Measurements from ENCODE around the gene NUDT14. TPM values are rescaled to one million over a fixed set of nuclear protein-coding genes. Genes with fewer than 3 reads are reported as not detected.

Gene NUDT14
- total RNA-seq, 1 experiment from 2014 or later: 75.3 TPM

DNA sequence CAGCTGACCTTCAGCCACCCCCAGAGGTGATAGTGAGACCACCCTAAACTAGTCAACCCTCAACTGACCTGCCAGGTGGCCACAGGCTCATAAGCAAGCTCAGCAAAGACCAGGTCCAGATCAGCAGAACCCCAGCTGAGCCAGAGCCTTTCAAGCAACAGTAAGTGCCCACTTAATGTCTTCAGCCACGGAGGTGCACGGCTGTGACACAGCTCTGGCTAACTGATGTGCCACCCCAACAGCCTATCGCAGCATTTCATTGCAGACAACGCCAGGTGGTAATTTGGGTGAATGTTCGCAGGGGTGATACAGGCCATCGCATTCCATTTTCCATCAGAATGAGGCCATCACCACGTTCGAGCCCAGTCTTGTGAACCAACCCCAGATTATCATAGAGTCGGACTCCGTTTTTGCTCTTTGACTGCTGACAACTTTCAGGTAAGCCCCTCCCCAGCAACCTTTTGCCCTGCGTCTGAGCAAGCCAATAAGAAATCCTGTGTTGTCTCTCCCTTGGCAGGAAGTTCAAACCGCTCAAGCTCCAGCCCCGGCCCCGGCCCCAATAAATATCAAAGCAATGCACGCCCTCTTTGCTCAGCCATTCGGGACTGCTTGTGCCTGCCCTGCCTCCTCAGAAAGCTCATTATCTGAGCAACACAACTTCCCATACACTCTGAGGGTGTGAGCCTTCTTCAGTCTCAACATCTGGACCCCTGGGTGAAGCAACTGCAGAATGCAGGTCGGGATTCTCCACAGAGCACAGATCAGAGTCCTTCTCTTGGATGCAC lies 56.9 kb downstream of the NUDT14 start:
- no TSS peak for BruUV-seq (replicated peaks)
- no peaks in the 10 kb centered on the region for H3K36me3 ChIP-seq (ENCODE audit: control insufficient read depth, insufficient read depth, low read length)
- H3K4me3 ChIP-seq (ENCODE audit: low read depth in 2 of 2, low read length in 2 of 2): no peak overlapping the region
- DNase-seq (ENCODE audit: low read depth, low spot score) (no peak), ATAC-seq (no peak)
- in situ Hi-C loops (cut with HindIII; ENCODE audit: low pct_unique_long_range_greater_than_20kb, low sequenced_read_pairs): no loop called here
- no peaks in the 10 kb centered on the region for H3K27me3 ChIP-seq (ENCODE audit: control insufficient read depth, insufficient read depth, low read length)
- ChIA-PET POLR2A (no interaction called here), CTCF (no interaction called here)
- TF ChIP-seq TCF7L2 (IDR thresholded peaks at IDR 0.05; ENCODE audit: low read depth, low read length) (no peak), SIN3A (IDR thresholded peaks at IDR 0.05; ENCODE audit: borderline replicate concordance, insufficient read depth, low read depth, low read length) (no peak), POLR2AphosphoS5 (IDR thresholded peaks at IDR 0.05; ENCODE audit: low read depth, low read length) (no peak)
- TF ChIP-seq, protein P1, sequence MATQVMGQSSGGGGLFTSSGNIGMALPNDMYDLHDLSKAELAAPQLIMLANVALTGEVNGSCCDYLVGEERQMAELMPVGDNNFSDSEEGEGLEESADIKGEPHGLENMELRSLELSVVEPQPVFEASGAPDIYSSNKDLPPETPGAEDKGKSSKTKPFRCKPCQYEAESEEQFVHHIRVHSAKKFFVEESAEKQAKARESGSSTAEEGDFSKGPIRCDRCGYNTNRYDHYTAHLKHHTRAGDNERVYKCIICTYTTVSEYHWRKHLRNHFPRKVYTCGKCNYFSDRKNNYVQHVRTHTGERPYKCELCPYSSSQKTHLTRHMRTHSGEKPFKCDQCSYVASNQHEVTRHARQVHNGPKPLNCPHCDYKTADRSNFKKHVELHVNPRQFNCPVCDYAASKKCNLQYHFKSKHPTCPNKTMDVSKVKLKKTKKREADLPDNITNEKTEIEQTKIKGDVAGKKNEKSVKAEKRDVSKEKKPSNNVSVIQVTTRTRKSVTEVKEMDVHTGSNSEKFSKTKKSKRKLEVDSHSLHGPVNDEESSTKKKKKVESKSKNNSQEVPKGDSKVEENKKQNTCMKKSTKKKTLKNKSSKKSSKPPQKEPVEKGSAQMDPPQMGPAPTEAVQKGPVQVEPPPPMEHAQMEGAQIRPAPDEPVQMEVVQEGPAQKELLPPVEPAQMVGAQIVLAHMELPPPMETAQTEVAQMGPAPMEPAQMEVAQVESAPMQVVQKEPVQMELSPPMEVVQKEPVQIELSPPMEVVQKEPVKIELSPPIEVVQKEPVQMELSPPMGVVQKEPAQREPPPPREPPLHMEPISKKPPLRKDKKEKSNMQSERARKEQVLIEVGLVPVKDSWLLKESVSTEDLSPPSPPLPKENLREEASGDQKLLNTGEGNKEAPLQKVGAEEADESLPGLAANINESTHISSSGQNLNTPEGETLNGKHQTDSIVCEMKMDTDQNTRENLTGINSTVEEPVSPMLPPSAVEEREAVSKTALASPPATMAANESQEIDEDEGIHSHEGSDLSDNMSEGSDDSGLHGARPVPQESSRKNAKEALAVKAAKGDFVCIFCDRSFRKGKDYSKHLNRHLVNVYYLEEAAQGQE (IDR thresholded peaks at IDR 0.05; ENCODE audit: insufficient read depth in 1 of 2, low read depth in 2 of 2, low read length in 1 of 2): no peak
- TF ChIP-seq, protein P2, sequence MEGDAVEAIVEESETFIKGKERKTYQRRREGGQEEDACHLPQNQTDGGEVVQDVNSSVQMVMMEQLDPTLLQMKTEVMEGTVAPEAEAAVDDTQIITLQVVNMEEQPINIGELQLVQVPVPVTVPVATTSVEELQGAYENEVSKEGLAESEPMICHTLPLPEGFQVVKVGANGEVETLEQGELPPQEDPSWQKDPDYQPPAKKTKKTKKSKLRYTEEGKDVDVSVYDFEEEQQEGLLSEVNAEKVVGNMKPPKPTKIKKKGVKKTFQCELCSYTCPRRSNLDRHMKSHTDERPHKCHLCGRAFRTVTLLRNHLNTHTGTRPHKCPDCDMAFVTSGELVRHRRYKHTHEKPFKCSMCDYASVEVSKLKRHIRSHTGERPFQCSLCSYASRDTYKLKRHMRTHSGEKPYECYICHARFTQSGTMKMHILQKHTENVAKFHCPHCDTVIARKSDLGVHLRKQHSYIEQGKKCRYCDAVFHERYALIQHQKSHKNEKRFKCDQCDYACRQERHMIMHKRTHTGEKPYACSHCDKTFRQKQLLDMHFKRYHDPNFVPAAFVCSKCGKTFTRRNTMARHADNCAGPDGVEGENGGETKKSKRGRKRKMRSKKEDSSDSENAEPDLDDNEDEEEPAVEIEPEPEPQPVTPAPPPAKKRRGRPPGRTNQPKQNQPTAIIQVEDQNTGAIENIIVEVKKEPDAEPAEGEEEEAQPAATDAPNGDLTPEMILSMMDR (IDR thresholded peaks at IDR 0.05): no peak
- intact Hi-C loops (cut with micrococcal nuclease; ENCODE audit: unreplicated experiment): no loop called here
- no peaks in the 10 kb centered on the region for H3K4me1 ChIP-seq (ENCODE audit: control insufficient read depth, insufficient read depth, low read length)
- H3K27ac ChIP-seq (ENCODE audit: low read length): no peak overlapping the region
- no peaks in the 10 kb centered on the region for H3K9me3 ChIP-seq (ENCODE audit: control insufficient read depth, insufficient read depth, low read depth, low read length)

DNA sequence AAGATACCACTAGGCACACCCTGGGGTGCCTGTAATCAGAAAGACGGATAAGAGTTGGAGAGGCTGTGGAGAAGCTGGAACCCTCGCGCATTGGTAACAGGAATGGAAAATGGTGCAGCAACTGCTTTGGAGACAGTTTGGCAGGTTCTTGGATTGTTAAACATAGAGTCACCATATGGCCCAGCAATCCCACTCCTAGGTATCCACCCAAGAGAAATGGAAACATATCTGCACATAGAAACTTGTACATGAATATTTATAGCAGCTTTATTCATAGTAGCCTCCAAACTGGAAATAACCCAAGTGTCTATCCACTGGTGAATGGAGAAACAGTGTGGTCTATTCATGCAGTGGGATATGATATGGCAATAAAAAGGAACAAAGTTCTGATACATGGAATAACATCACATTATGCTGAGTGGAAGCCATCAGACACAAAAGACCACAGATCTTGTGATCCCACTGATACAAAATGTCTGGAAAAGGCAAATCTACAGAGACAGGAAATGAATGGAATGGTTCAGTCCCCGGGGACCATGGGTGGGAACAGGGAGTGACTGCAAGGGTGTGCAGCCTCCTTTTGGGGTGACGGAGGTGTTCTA lies 57.9 kb downstream of the NUDT14 start:
- no peak for DNase-seq (ENCODE audit: low read depth, low spot score)
- Histone ChIP-seq H3K27me3 (ENCODE audit: control insufficient read depth, insufficient read depth, low read length) (no peaks in the 10 kb centered on the region), H3K4me3 (ENCODE audit: low read depth in 2 of 2, low read length in 2 of 2) (no peak overlapping the region), H3K4me1 (ENCODE audit: control insufficient read depth, insufficient read depth, low read length) (no peaks in the 10 kb centered on the region), H3K27ac (ENCODE audit: low read length) (no peak overlapping the region), H3K9me3 (ENCODE audit: control insufficient read depth, insufficient read depth, low read depth, low read length) (no peaks in the 10 kb centered on the region), H3K36me3 (ENCODE audit: control insufficient read depth, insufficient read depth, low read length) (no peaks in the 10 kb centered on the region)
- intact Hi-C loops (cut with micrococcal nuclease; ENCODE audit: unreplicated experiment): no loop called here
- TF ChIP-seq TCF7L2 (IDR thresholded peaks at IDR 0.05; ENCODE audit: low read depth, low read length) (no peak), POLR2AphosphoS5 (IDR thresholded peaks at IDR 0.05; ENCODE audit: low read depth, low read length) (no peak), SIN3A (IDR thresholded peaks at IDR 0.05; ENCODE audit: borderline replicate concordance, insufficient read depth, low read depth, low read length) (no peak)
- TF ChIP-seq, protein P1 (IDR thresholded peaks at IDR 0.05; ENCODE audit: insufficient read depth in 1 of 2, low read depth in 2 of 2, low read length in 1 of 2): no peak
- TF ChIP-seq, protein P2 (IDR thresholded peaks at IDR 0.05): no peak
- POLR2A ChIA-PET: no interaction called here
- in situ Hi-C loops (cut with HindIII; ENCODE audit: low pct_unique_long_range_greater_than_20kb, low sequenced_read_pairs): no loop called here
- no TSS peak for BruUV-seq (replicated peaks)
- no peak for ATAC-seq
- CTCF ChIA-PET: no interaction called here
